ENCODE results near the gene CTNND2.

CTNND2 gene

GRCh38 chr5:11737010-11737409 is 167.2 kb downstream of the CTNND2 start:
- TF ChIP-seq, protein P1, sequence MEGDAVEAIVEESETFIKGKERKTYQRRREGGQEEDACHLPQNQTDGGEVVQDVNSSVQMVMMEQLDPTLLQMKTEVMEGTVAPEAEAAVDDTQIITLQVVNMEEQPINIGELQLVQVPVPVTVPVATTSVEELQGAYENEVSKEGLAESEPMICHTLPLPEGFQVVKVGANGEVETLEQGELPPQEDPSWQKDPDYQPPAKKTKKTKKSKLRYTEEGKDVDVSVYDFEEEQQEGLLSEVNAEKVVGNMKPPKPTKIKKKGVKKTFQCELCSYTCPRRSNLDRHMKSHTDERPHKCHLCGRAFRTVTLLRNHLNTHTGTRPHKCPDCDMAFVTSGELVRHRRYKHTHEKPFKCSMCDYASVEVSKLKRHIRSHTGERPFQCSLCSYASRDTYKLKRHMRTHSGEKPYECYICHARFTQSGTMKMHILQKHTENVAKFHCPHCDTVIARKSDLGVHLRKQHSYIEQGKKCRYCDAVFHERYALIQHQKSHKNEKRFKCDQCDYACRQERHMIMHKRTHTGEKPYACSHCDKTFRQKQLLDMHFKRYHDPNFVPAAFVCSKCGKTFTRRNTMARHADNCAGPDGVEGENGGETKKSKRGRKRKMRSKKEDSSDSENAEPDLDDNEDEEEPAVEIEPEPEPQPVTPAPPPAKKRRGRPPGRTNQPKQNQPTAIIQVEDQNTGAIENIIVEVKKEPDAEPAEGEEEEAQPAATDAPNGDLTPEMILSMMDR (IDR thresholded peaks at IDR 0.05; ENCODE audit: borderline replicate concordance, control extremely low read depth, extremely low read depth, insufficient read depth, missing control alignments), result no peak
- DNase-seq (ENCODE audit: low spot score), result no peak
- in situ Hi-C loops (cut with MboI; ENCODE audit: low sequenced_read_pairs, unreplicated experiment), result no loop called here

DNA sequence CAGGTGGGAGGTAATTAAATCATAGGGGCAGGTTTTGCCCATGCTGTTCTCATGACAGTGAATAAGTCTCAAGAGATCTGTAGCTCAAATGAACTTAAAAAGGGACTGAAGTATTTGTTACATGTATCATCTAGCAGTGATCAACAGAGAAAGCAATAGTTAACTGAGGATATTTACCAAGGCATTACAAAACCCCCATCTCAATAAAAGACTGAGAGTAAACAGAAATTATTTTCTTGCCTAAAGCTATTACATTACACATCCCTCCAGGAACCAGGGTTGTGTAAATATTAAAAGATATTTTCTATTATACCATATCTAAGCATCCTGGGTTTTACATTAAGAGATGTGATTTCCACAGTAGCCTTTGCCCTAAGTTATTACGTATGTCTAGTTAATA is 169.9 kb downstream of the CTNND2 start:
- in situ Hi-C loops (cut with MboI; ENCODE audit: low sequenced_read_pairs, unreplicated experiment), result no loop called here
- TF ChIP-seq, protein P1 (IDR thresholded peaks at IDR 0.05; ENCODE audit: borderline replicate concordance, control extremely low read depth, extremely low read depth, insufficient read depth, missing control alignments), result no peak
- DNase-seq (ENCODE audit: low spot score), result no peak

GRCh38 chr5:11733840-11734192 is 170.4 kb downstream of the CTNND2 start:
- in situ Hi-C loops (cut with MboI; ENCODE audit: low sequenced_read_pairs, unreplicated experiment), result no loop called here
- TF ChIP-seq, protein P1 (IDR thresholded peaks at IDR 0.05; ENCODE audit: borderline replicate concordance, control extremely low read depth, extremely low read depth, insufficient read depth, missing control alignments), result no peak
- no peak for DNase-seq (ENCODE audit: low spot score)

GRCh38 chr5:11733185-11733839 is 170.9 kb downstream of the CTNND2 start:
- TF ChIP-seq, protein P1 (IDR thresholded peaks at IDR 0.05; ENCODE audit: borderline replicate concordance, control extremely low read depth, extremely low read depth, insufficient read depth, missing control alignments), result no peak
- in situ Hi-C loops (cut with MboI; ENCODE audit: low sequenced_read_pairs, unreplicated experiment), result no loop called here
- no peak for DNase-seq (ENCODE audit: low spot score)

DNA sequence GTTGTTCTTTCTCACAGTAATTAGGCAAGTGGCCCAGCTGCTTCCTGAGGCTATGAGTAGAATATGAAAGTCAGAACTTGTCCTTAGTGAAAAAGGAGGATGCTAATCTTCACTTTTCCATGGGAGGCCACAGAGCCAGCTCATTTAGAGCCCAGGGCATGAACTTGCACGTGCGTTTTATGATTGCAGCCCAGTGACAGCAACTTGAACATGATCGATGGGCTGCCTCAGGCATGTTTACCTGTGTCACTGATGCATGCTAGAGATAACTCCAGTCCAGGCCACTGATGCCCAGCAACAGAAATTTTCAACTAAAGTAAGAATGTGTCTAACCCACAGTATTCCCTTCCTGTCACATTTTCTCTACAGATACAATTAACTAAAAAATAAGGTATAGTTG is 179.3 kb downstream of the CTNND2 start:
- no peak for DNase-seq (ENCODE audit: low spot score)
- in situ Hi-C loops (cut with MboI; ENCODE audit: low sequenced_read_pairs, unreplicated experiment), result no loop called here
- TF ChIP-seq, protein P1 (IDR thresholded peaks at IDR 0.05; ENCODE audit: borderline replicate concordance, control extremely low read depth, extremely low read depth, insufficient read depth, missing control alignments), result no peak

- TF ChIP-seq, protein P1 (IDR thresholded peaks at IDR 0.05; ENCODE audit: borderline replicate concordance, control extremely low read depth, extremely low read depth, insufficient read depth, missing control alignments), result peak; percentile 37
- peak; percentile 12 for DNase-seq (ENCODE audit: low spot score)
- in situ Hi-C loops (cut with MboI; ENCODE audit: low sequenced_read_pairs, unreplicated experiment), result no loop called here
These were observed 184.3 kb downstream of the CTNND2 start for GRCh38 chr5:11719888-11720481.
